ENCODE measurements around the gene SMIM9.

SMIM9 gene

GRCh38 chrX:154784149-154784995 lies 50.1 kb downstream of the SMIM9 start:
- in situ Hi-C loops (cut with MboI; ENCODE audit: low sequenced_read_pairs) = no loop called here

- in situ Hi-C loops (cut with MboI; ENCODE audit: low sequenced_read_pairs) = no loop called here
Measured at GRCh38 chrX:154780968-154781367, 53.5 kb downstream of the SMIM9 start.

GRCh38 chrX:154779261-154779660 lies 55.2 kb downstream of the SMIM9 start:
- in situ Hi-C loops (cut with MboI; ENCODE audit: low sequenced_read_pairs) = no loop called here

- in situ Hi-C loops (cut with MboI; ENCODE audit: low sequenced_read_pairs) = no loop called here
Measured at GRCh38 chrX:154776753-154777152, 57.7 kb downstream of the SMIM9 start.

GRCh38 chrX:154775419-154776349 lies 58.8 kb downstream of the SMIM9 start:
- in situ Hi-C loops (cut with MboI; ENCODE audit: low sequenced_read_pairs) = no loop called here

- in situ Hi-C loops (cut with MboI; ENCODE audit: low sequenced_read_pairs) = no loop called here
Measured at GRCh38 chrX:154774622-154775021, 59.8 kb downstream of the SMIM9 start.

All from hTERT RPE-1 (cell line).